ENCODE data around the gene IRX4.

Gene IRX4

GRCh38 chr5:1836891-1837880 is 45.5 kb downstream of the IRX4 start:
- Mint-ChIP-seq H3K27ac (no peak overlapping the region), H3K27me3 (ENCODE audit: low read depth) (peaks cover 5% of the 10 kb centered on the region), H3K4me1 (ENCODE audit: low read depth) (no peaks in the 10 kb centered on the region), H3K4me3 (no peak overlapping the region), H3K9me3 (no peaks in the 10 kb centered on the region), H3K36me3 (ENCODE audit: low read depth) (no peaks in the 10 kb centered on the region)

GRCh38 chr5:1836176-1836890 is 46.4 kb downstream of the IRX4 start:
- no peak overlapping the region for H3K4me3 Mint-ChIP-seq
- no peaks in the 10 kb centered on the region for H3K4me1 Mint-ChIP-seq (ENCODE audit: low read depth)
- peaks cover 2% of the 10 kb centered on the region for H3K27me3 Mint-ChIP-seq (ENCODE audit: low read depth)
- no peaks in the 10 kb centered on the region for H3K36me3 Mint-ChIP-seq (ENCODE audit: low read depth)
- H3K9me3 Mint-ChIP-seq = no peaks in the 10 kb centered on the region
- H3K27ac Mint-ChIP-seq = no peak overlapping the region

- H3K36me3 Mint-ChIP-seq (ENCODE audit: low read depth) = peaks cover 2% of the 10 kb centered on the region
- no peak overlapping the region for H3K27ac Mint-ChIP-seq
- H3K4me1 Mint-ChIP-seq (ENCODE audit: low read depth) = no peaks in the 10 kb centered on the region
- no peaks in the 10 kb centered on the region for H3K9me3 Mint-ChIP-seq
- H3K27me3 Mint-ChIP-seq (ENCODE audit: low read depth) = no peaks in the 10 kb centered on the region
- H3K4me3 Mint-ChIP-seq = no peak overlapping the region
Observed at GRCh38 chr5:1835431-1835830, 47.3 kb downstream of the IRX4 start.

- Mint-ChIP-seq H3K36me3 (ENCODE audit: low read depth) (peaks cover 2% of the 10 kb centered on the region), H3K9me3 (no peaks in the 10 kb centered on the region), H3K4me1 (ENCODE audit: low read depth) (no peaks in the 10 kb centered on the region), H3K4me3 (no peak overlapping the region), H3K27ac (no peak overlapping the region), H3K27me3 (ENCODE audit: low read depth) (no peaks in the 10 kb centered on the region)
Observed at GRCh38 chr5:1834721-1835429, 47.9 kb downstream of the IRX4 start.

GRCh38 chr5:1834022-1834551 is 48.6 kb downstream of the IRX4 start:
- H3K27me3 Mint-ChIP-seq (ENCODE audit: low read depth) = no peaks in the 10 kb centered on the region

GRCh38 chr5:1833264-1834021 is 49.3 kb downstream of the IRX4 start:
- no peaks in the 10 kb centered on the region for H3K9me3 Mint-ChIP-seq
- no peak overlapping the region for H3K27ac Mint-ChIP-seq
- no peaks in the 10 kb centered on the region for H3K27me3 Mint-ChIP-seq (ENCODE audit: low read depth)
- H3K4me1 Mint-ChIP-seq (ENCODE audit: low read depth) = no peaks in the 10 kb centered on the region
- H3K4me3 Mint-ChIP-seq = no peak overlapping the region
- H3K36me3 Mint-ChIP-seq (ENCODE audit: low read depth) = peaks cover 2% of the 10 kb centered on the region

More at GRCh38 chr5:1834022-1834551, 48.6 kb downstream of the IRX4 start:
- peaks cover 2% of the 10 kb centered on the region for H3K36me3 Mint-ChIP-seq (ENCODE audit: low read depth)
- no peaks in the 10 kb centered on the region for H3K4me1 Mint-ChIP-seq (ENCODE audit: low read depth)
- no peak overlapping the region for H3K4me3 Mint-ChIP-seq
- no peaks in the 10 kb centered on the region for H3K9me3 Mint-ChIP-seq
- H3K27ac Mint-ChIP-seq = no peak overlapping the region

GRCh38 chr5:1832511-1833250 is 50.0 kb downstream of the IRX4 start:
- no peaks in the 10 kb centered on the region for H3K27me3 Mint-ChIP-seq (ENCODE audit: low read depth)
- no peak overlapping the region for H3K4me3 Mint-ChIP-seq
- H3K27ac Mint-ChIP-seq = no peak overlapping the region
- no peaks in the 10 kb centered on the region for H3K4me1 Mint-ChIP-seq (ENCODE audit: low read depth)
- H3K36me3 Mint-ChIP-seq (ENCODE audit: low read depth) = peaks cover 2% of the 10 kb centered on the region
- no peaks in the 10 kb centered on the region for H3K9me3 Mint-ChIP-seq

- H3K36me3 Mint-ChIP-seq (ENCODE audit: low read depth) = peaks cover 2% of the 10 kb centered on the region
- no peaks in the 10 kb centered on the region for H3K9me3 Mint-ChIP-seq
- no peak overlapping the region for H3K4me3 Mint-ChIP-seq
- no peak overlapping the region for H3K27ac Mint-ChIP-seq
- H3K27me3 Mint-ChIP-seq (ENCODE audit: low read depth) = no peaks in the 10 kb centered on the region
- H3K4me1 Mint-ChIP-seq (ENCODE audit: low read depth) = no peaks in the 10 kb centered on the region
Observed at GRCh38 chr5:1831677-1832313, 50.9 kb downstream of the IRX4 start.

- Mint-ChIP-seq H3K4me3 (no peak overlapping the region), H3K27me3 (ENCODE audit: low read depth) (no peaks in the 10 kb centered on the region), H3K36me3 (ENCODE audit: low read depth) (peaks cover 2% of the 10 kb centered on the region), H3K27ac (no peak overlapping the region), H3K9me3 (no peaks in the 10 kb centered on the region), H3K4me1 (ENCODE audit: low read depth) (no peaks in the 10 kb centered on the region)
Observed at GRCh38 chr5:1831257-1831656, 51.5 kb downstream of the IRX4 start.

GRCh38 chr5:1830571-1831228 is 52.0 kb downstream of the IRX4 start:
- H3K9me3 Mint-ChIP-seq = no peaks in the 10 kb centered on the region
- H3K36me3 Mint-ChIP-seq (ENCODE audit: low read depth) = peaks cover 2% of the 10 kb centered on the region
- no peak overlapping the region for H3K27ac Mint-ChIP-seq
- H3K4me3 Mint-ChIP-seq = no peak overlapping the region
- H3K27me3 Mint-ChIP-seq (ENCODE audit: low read depth) = no peaks in the 10 kb centered on the region
- H3K4me1 Mint-ChIP-seq (ENCODE audit: low read depth) = no peaks in the 10 kb centered on the region

- Mint-ChIP-seq H3K27ac (no peak overlapping the region), H3K4me3 (no peak overlapping the region), H3K27me3 (ENCODE audit: low read depth) (no peaks in the 10 kb centered on the region), H3K9me3 (no peaks in the 10 kb centered on the region), H3K4me1 (ENCODE audit: low read depth) (no peaks in the 10 kb centered on the region), H3K36me3 (ENCODE audit: low read depth) (peaks cover 4% of the 10 kb centered on the region)
Observed at GRCh38 chr5:1827886-1828397, 54.8 kb downstream of the IRX4 start.

Data from T-helper 1 cell treated with Interleukin-12 subunit alpha and Interleukin-12 subunit beta and Interleukin-4 antibody, amounts not matched to agents 30 μg/mL and 1 μg/mL, for 36 hours (primary cell).